Uterus (tissue), 2 donors: ENCODE data around the gene PCSK2.

Experiments used
- CTCF ChIP-seq, 4 experiments: fragments of 200-600 bp in 2 of 4; fragments of 450-650 bp in 2 of 4; sonication (generic) in 2 of 4; IDR thresholded peaks; one replicate each; pipeline ENCODE4 v1.5.1; 2016 to 2019; ENCODE audit warnings: antibody characterized with exemption in 4 of 4, mild to moderate bottlenecking in 2 of 4, moderate library complexity in 1 of 4
- POLR2A ChIP-seq, 2 donors: fragments of 450-650 bp; IDR thresholded peaks; one replicate each; pipeline ENCODE4 v1.6.1; 2016; ENCODE audit warnings: antibody characterized with exemption in 2 of 2, mild to moderate bottlenecking in 1 of 2, moderate library complexity in 1 of 2

- no peak for TF ChIP-seq CTCF (IDR thresholded peaks at IDR 0.05)
- no peak for TF ChIP-seq POLR2A (IDR thresholded peaks at IDR 0.05)
These were observed 269.0 kb downstream of the PCSK2 start for GRCh38 chr20:17495826-17496225.
